HCT116 (cell line): Measurements from ENCODE around the gene AQP5.

ENCODE experiments used
- CEBPB ChIP-seq: IDR thresholded peaks from 2 replicates; pipeline ENCODE4 v1.6.1; 2012; ENCODE audit warnings: low read depth
- CTCF ChIP-seq, 3 experiments: fragments of 200-600 bp in 1 of 3; sonication (generic) in 1 of 3; IDR thresholded peaks in 2 of 3; conservative IDR thresholded peaks in 1 of 3; 2 replicates each; pipeline ENCODE4 v1.5.1; 2012 to 2017; ENCODE audit warnings: low read depth in 2 of 3, low read length in 2 of 3, antibody characterized with exemption in 1 of 3, borderline replicate concordance in 1 of 3, control low read depth in 1 of 3, mild to moderate bottlenecking in 1 of 3, mixed read lengths in 1 of 3, mixed run types in 1 of 3, moderate library complexity in 1 of 3; ENCODE audit not compliant: insufficient read depth in 1 of 3
- EZH2 ChIP-seq: fragments of 200-600 bp; sonication (generic); IDR thresholded peaks from 2 replicates; pipeline ENCODE4 v1.6.1; 2017; ENCODE audit warnings: antibody characterized with exemption, mixed run types
- EZH2phosphoT487 ChIP-seq: fragments of 200-600 bp; IDR thresholded peaks from 2 replicates; pipeline ENCODE4 v1.6.1; 2018; ENCODE audit warnings: antibody characterized with exemption, borderline replicate concordance
- FOSL1 ChIP-seq: IDR thresholded peaks from 2 replicates; pipeline ENCODE4 v1.6.1; 2012; ENCODE audit warnings: low read depth
- MAX ChIP-seq: IDR thresholded peaks from 2 replicates; pipeline ENCODE4 v1.6.1; 2012
- POLR2A ChIP-seq: IDR thresholded peaks from 2 replicates; pipeline ENCODE4 v1.7.0; 2011; ENCODE audit warnings: borderline replicate concordance; ENCODE audit not compliant: insufficient read depth, insufficient read length; ENCODE audit errors: extremely low read depth
- POLR2AphosphoS5 ChIP-seq: IDR thresholded peaks from 2 replicates; pipeline ENCODE4 v1.6.1; 2011; ENCODE audit warnings: mild to moderate bottlenecking, low read depth, low read length, moderate library complexity
- REST ChIP-seq: IDR thresholded peaks from 2 replicates; pipeline ENCODE4 v1.6.1; 2012; ENCODE audit warnings: low read depth
- SP1 ChIP-seq: IDR thresholded peaks from 2 replicates; pipeline ENCODE4 v1.6.1; 2012; ENCODE audit warnings: low read depth
- SRF ChIP-seq: IDR thresholded peaks from 2 replicates; pipeline ENCODE4 v1.6.1; 2012; ENCODE audit warnings: low read depth
- ZBTB33 ChIP-seq: IDR thresholded peaks from 2 replicates; pipeline ENCODE4 v1.6.1; 2011; ENCODE audit warnings: mild to moderate bottlenecking, low read length, moderate library complexity; ENCODE audit not compliant: insufficient replicate concordance; ENCODE audit errors: extremely low read depth

- TF ChIP-seq FOSL1 (no peak), POLR2A (no peak), CTCF (IDR thresholded peaks at IDR 0.05 in 2 of 3, conservative IDR thresholded peaks at IDR 0.05 in 1 of 3; ENCODE audit: borderline replicate concordance in 1 of 3, insufficient read depth in 1 of 3, low read depth in 2 of 3, low read length in 2 of 3) (no peak), EZH2 (no peak), SRF (no peak), CEBPB (no peak), ZBTB33 (no peak), POLR2AphosphoS5 (no peak), MAX (no peak), REST (no peak), EZH2phosphoT487 (no peak), SP1 (no peak)
Measured at GRCh38 chr12:49987625-49988303, 26.1 kb downstream of the AQP5 start.
